IMR-90 (cell line): ENCODE measurements around the gene TCF4. TPM values are rescaled to one million over a fixed set of nuclear protein-coding genes. Genes with fewer than 3 reads are reported as not detected.

Experiments used
- ATAC-seq: fragments of 200-7000 bp; cut with Tn5 transposase; 2 replicates; pipeline ENCODE4 v1.9.1; 2020; ENCODE audit warnings: low read depth, mild to moderate bottlenecking, moderate library complexity
- BruUV-seq: library from RNA; stranded (reverse); fragments of 400-500 nt; replicated peaks from 2 replicates; lab custom pipeline; 2021; lab: Mats Ljungman, UMichigan
- CTCF ChIA-PET: fragments of 300-600 bp; formaldehyde crosslinking; extraction: SDS; loops from one replicate; lab custom pipeline; 2021; ENCODE audit warnings: antibody characterized with exemption; lab: Yijun Ruan, JAX
- POLR2A ChIA-PET: fragments of 300-600 bp; sonication (Branson Sonifier 250); formaldehyde crosslinking; loops from one replicate; lab custom pipeline; 2022; ENCODE audit warnings: antibody characterized with exemption; ENCODE audit not compliant: unreplicated experiment; lab: Charles Lee
- DNase-seq: peaks from one replicate; pipeline ENCODE4 v3.0.0; 2013
- H2AFZ ChIP-seq: replicated peaks from 2 replicates; pipeline ENCODE3; 2013; ENCODE audit warnings: low read length, mild to moderate bottlenecking; ENCODE audit not compliant: poor library complexity
- H2AK5ac ChIP-seq: 2 replicates; pipeline ENCODE4 v1.6.1; 2013; ENCODE audit warnings: low read depth, low read length, inconsistent platforms
- H2AK9ac ChIP-seq: replicated peaks from 2 replicates; pipeline ENCODE3; 2013; ENCODE audit warnings: mild to moderate bottlenecking, low read depth, low read length, moderate library complexity; ENCODE audit not compliant: poor library complexity
- H2BK120ac ChIP-seq: 2 replicates; pipeline ENCODE4 v1.6.1; 2013; ENCODE audit warnings: low read depth, low read length, inconsistent platforms
- H2BK15ac ChIP-seq: 3 replicates; pipeline ENCODE4 v1.6.1; 2013; ENCODE audit warnings: low read depth, low read length, inconsistent platforms
- H2BK20ac ChIP-seq: 2 replicates; pipeline ENCODE4 v1.6.1; 2013; ENCODE audit warnings: low read depth, mild to moderate bottlenecking, inconsistent platforms, low read length, moderate library complexity
- H2BK5ac ChIP-seq: 2 replicates; pipeline ENCODE4 v1.6.1; 2013; ENCODE audit warnings: mild to moderate bottlenecking, low read depth, low read length, inconsistent platforms; ENCODE audit not compliant: poor library complexity, severe bottlenecking
- H3K14ac ChIP-seq: replicated peaks from 2 replicates; pipeline ENCODE4 v1.6.1; 2013; ENCODE audit warnings: low read depth, low read length, inconsistent platforms
- H3K18ac ChIP-seq: 2 replicates; pipeline ENCODE4 v1.6.1; 2013; ENCODE audit warnings: low read depth, low read length, control low read depth
- H3K23ac ChIP-seq: 2 replicates; pipeline ENCODE4 v1.6.1; 2013; ENCODE audit warnings: low read depth, low read length, inconsistent platforms
- H3K27ac ChIP-seq: 2 replicates; pipeline ENCODE4 v1.5.1; 2013; ENCODE audit warnings: mild to moderate bottlenecking, control low read depth, low read length; ENCODE audit not compliant: insufficient read depth
- H3K27me3 ChIP-seq: 2 replicates; pipeline ENCODE4 v1.6.1; 2013; ENCODE audit warnings: low read length; ENCODE audit not compliant: control insufficient read depth, insufficient read depth
- H3K36me3 ChIP-seq: 2 replicates; pipeline ENCODE4 v1.6.1; 2013; ENCODE audit warnings: low read length, mixed read lengths; ENCODE audit not compliant: control insufficient read depth, insufficient read depth
- H3K4ac ChIP-seq: 2 replicates; pipeline ENCODE4 v1.6.1; 2013; ENCODE audit warnings: low read depth, low read length, inconsistent platforms
- H3K4me1 ChIP-seq: 2 replicates; pipeline ENCODE4 v1.6.1; 2013; ENCODE audit warnings: low read length, mixed read lengths; ENCODE audit not compliant: control insufficient read depth, insufficient read depth
- H3K4me2 ChIP-seq: 2 replicates; pipeline ENCODE4 v1.6.1; 2013; ENCODE audit warnings: low read depth, mild to moderate bottlenecking, control low read depth, low read length, moderate library complexity
- H3K4me3 ChIP-seq: 2 replicates; pipeline ENCODE4 v1.5.1; 2013; ENCODE audit warnings: low read depth, mild to moderate bottlenecking, control low read depth, low read length, moderate library complexity; ENCODE audit not compliant: insufficient read depth
- H3K56ac ChIP-seq: 2 replicates; pipeline ENCODE4 v1.6.1; 2013; ENCODE audit warnings: low read length, inconsistent platforms; ENCODE audit not compliant: insufficient read depth; ENCODE audit errors: extremely low read depth
- H3K79me1 ChIP-seq, 2 experiments: 2 replicates each; pipeline ENCODE4 v1.6.1; 2013; ENCODE audit warnings: low read length in 2 of 2, inconsistent platforms in 1 of 2, low read depth in 1 of 2
- H3K9ac ChIP-seq: 2 replicates; pipeline ENCODE4 v1.6.1; 2013; ENCODE audit warnings: low read depth, low read length, control low read depth
- H3K9me1 ChIP-seq: 2 replicates; pipeline ENCODE4 v1.6.1; 2013; ENCODE audit warnings: low read length, inconsistent platforms; ENCODE audit not compliant: insufficient read depth
- H3K9me3 ChIP-seq: 2 replicates; pipeline ENCODE4 v1.6.1; 2013; ENCODE audit warnings: low read length; ENCODE audit not compliant: control insufficient read depth, insufficient read depth
- H4K20me1 ChIP-seq: 2 replicates; pipeline ENCODE4 v1.6.1; 2013; ENCODE audit warnings: low read length, inconsistent platforms; ENCODE audit not compliant: insufficient read depth
- H4K5ac ChIP-seq: 2 replicates; pipeline ENCODE4 v1.6.1; 2013; ENCODE audit warnings: mild to moderate bottlenecking, low read depth, low read length, control low read depth
- H4K8ac ChIP-seq, 2 experiments: 2 replicates each; pipeline ENCODE4 v1.6.1; 2013; ENCODE audit warnings: low read depth in 2 of 2, low read length in 2 of 2, control low read depth in 1 of 2, inconsistent platforms in 1 of 2
- H4K91ac ChIP-seq: 2 replicates; pipeline ENCODE4 v1.6.1; 2013; ENCODE audit warnings: low read depth, low read length, inconsistent platforms; ENCODE audit not compliant: insufficient read depth
- CEBPB ChIP-seq: IDR thresholded peaks from 2 replicates; pipeline ENCODE4 v1.6.1; 2012; ENCODE audit warnings: low read depth, low read length, improper control_type of control experiment
- FOS ChIP-seq: fragments of 150-350 bp; IDR thresholded peaks from 2 replicates; pipeline ENCODE4 v1.6.1; 2016; ENCODE audit warnings: low read depth, low read length
- MAZ ChIP-seq: IDR thresholded peaks from 2 replicates; pipeline ENCODE4 v1.6.1; 2012; ENCODE audit warnings: low read depth, mild to moderate bottlenecking, low read length, improper control_type of control experiment, moderate library complexity, borderline replicate concordance
- SMC3 ChIP-seq: fragments of 150-350 bp; IDR thresholded peaks from 2 replicates; pipeline ENCODE4 v1.6.1; 2016; ENCODE audit warnings: low read depth, mild to moderate bottlenecking, antibody characterized with exemption, low read length, moderate library complexity
- dilution Hi-C: fragments of 300-500 bp; cut with HindIII; formaldehyde crosslinking; loops from one replicate; pipeline ENCODE4 v1.14.3; 2018; ENCODE audit warnings: low sequenced_read_pairs; ENCODE audit not compliant: unreplicated experiment
- in situ Hi-C: fragments of 300-500 bp; cut with MboI; formaldehyde crosslinking; loops from 3 replicates; pipeline ENCODE4 v1.14.3; 2019; ENCODE audit warnings: low sequenced_read_pairs, inconsistent platforms, mixed read lengths
- intact Hi-C: fragments of 100-400 bp; cut with micrococcal nuclease; formaldehyde crosslinking; loops from 2 replicates; pipeline ENCODE4 v1.10.0; 2022
- polyA plus RNA-seq, 3 experiments: library from polyadenylated mRNA; depleted of rRNA; stranded (reverse); fragments of >200 nt; gene quantifications; 2 replicates each; pipeline ENCODE4 v1.2.3, GENCODE V29; 2012; ENCODE audit warnings: low replicate concordance in 1 of 3
- total RNA-seq: library from RNA; depleted of rRNA; stranded (reverse); fragments of >200 nt; gene quantifications from 2 replicates; pipeline ENCODE4 v1.2.3, GENCODE V29; 2012

The TCF4 gene
- total and polyA plus RNA-seq, 2 of the 4 experiments (the other 2 are of a cell fraction): 30.0 to 87.1 TPM

- Histone ChIP-seq H4K91ac (no peak overlapping the region), H4K20me1 (no peaks in the 10 kb centered on the region), H3K4me1 (peaks cover 8% of the 10 kb centered on the region), H3K23ac (no peak overlapping the region), H3K27me3 (no peaks in the 10 kb centered on the region), H2BK120ac (no peak overlapping the region), H2AK5ac (no peak overlapping the region), H2BK5ac (no peak overlapping the region), H2BK15ac (no peak overlapping the region), H3K14ac (no peak overlapping the region), H3K27ac (no peak overlapping the region), H3K9me1 (peaks cover 11% of the 10 kb centered on the region), H3K36me3 (peaks cover 6% of the 10 kb centered on the region), H2BK20ac (no peak overlapping the region), H4K8ac (no peak overlapping the region), H3K4ac (no peak overlapping the region), H3K56ac (no peak overlapping the region), H3K18ac (no peak overlapping the region), H3K9me3 (no peaks in the 10 kb centered on the region), H4K5ac (no peak overlapping the region), H2AK9ac (no peak overlapping the region), H3K4me2 (no peak overlapping the region), H2AFZ (no peak overlapping the region), H3K4me3 (no peak overlapping the region), H3K9ac (no peak overlapping the region), H3K79me1 (peaks cover 7 to 39% of the 10 kb centered on the region in 2 experiments)
- no peak for ATAC-seq
- in situ Hi-C loops: loop anchor here (5.0 to 25.0 kb wide), 3 partner anchors 173 to 548 kb away; partner anchors contain the start of gene TCF4
- TF ChIP-seq SMC3: no peak
- no peak for TF ChIP-seq MAZ
- no peak for TF ChIP-seq FOS
- TF ChIP-seq CEBPB: no peak
- DNase-seq: no peak
- dilution Hi-C loops: no loop called here
- intact Hi-C loops: loop anchor here (5.0 kb wide), 1 partner anchor 163 kb away; no protein-coding TSS in a partner anchor
- POLR2A ChIA-PET: no interaction called here
- no TSS peak for BruUV-seq
- CTCF ChIA-PET: interaction anchor here (0.6 kb wide), 1 partner anchor 542 kb away, joined by 3 read pairs; no protein-coding TSS in a partner anchor
These were observed 348.3 kb downstream of the TCF4 start for GRCh38 chr18:55239740-55240139.
